Uterus (tissue), 4 donors: Measurements from ENCODE around the gene DOCK4. TPM values are rescaled to one million over a fixed set of nuclear protein-coding genes. Genes with fewer than 3 reads are reported as not detected.

ENCODE experiments used
- DNase-seq, 2 donors: peaks; one replicate each; pipeline ENCODE4 v3.0.0-alpha.2; 2019 to 2020
- H3K27ac ChIP-seq, 2 donors: fragments of 200-600 bp; sonication (generic); 1 replicate in 1 of 2; 2 replicates in 1 of 2; pipeline ENCODE4 v1.5.1; 2016 to 2018
- H3K27me3 ChIP-seq, 2 donors: fragments of 200-600 bp; sonication (generic); one replicate each; pipeline ENCODE4 v1.5.1; 2018 to 2019; ENCODE audit warnings: control low read depth in 1 of 2
- H3K36me3 ChIP-seq, 2 donors: fragments of 200-600 bp; sonication (generic); one replicate each; pipeline ENCODE4 v1.5.1; 2019; ENCODE audit warnings: control low read depth in 1 of 2
- H3K4me1 ChIP-seq, 2 donors: fragments of 200-600 bp; sonication (generic); one replicate each; pipeline ENCODE4 v1.5.1; 2018 to 2019; ENCODE audit warnings: control low read depth in 1 of 2
- H3K4me3 ChIP-seq, 2 donors: fragments of 200-600 bp; sonication (generic); 1 replicate in 1 of 2; 2 replicates in 1 of 2; pipeline ENCODE4 v1.5.1; 2018 to 2019; ENCODE audit warnings: mild to moderate bottlenecking in 1 of 2
- H3K9me3 ChIP-seq, 2 donors: fragments of 200-600 bp; sonication (generic); one replicate each; pipeline ENCODE4 v1.5.1; 2019; ENCODE audit warnings: control low read depth in 1 of 2
- POLR2A ChIP-seq, 2 donors: fragments of 450-650 bp; IDR thresholded peaks; one replicate each; pipeline ENCODE4 v1.6.1; 2016; ENCODE audit warnings: antibody characterized with exemption in 2 of 2, mild to moderate bottlenecking in 1 of 2, moderate library complexity in 1 of 2
- intact Hi-C: fragments of 100-400 bp; cut with DNase I; formaldehyde crosslinking; loops from one replicate; pipeline ENCODE4 v1.15.1; 2023; ENCODE audit warnings: low total_unique reads
- total RNA-seq, 4 donors: library from RNA; depleted of rRNA in 3 of 4; stranded (reverse); fragments of >200 nt in 3 of 4; gene quantifications; one replicate each; pipeline versions ENCODE4 v1.1.0 to v1.2.4, GENCODE V29; 2014 to 2023
- TF ChIP-seq, protein P1 (sequence below), 4 experiments: fragments of 200-600 bp in 2 of 4; fragments of 450-650 bp in 2 of 4; sonication (generic) in 2 of 4; IDR thresholded peaks; one replicate each; pipeline ENCODE4 v1.5.1; 2016 to 2019; ENCODE audit warnings: antibody characterized with exemption in 4 of 4, mild to moderate bottlenecking in 2 of 4, moderate library complexity in 1 of 4
- donor health status: DM: yes; HTN: yes; CAD: no.

DOCK4 gene
- total RNA-seq, 4 donors from 2014 or later, result 48.8 to 217 (median 72.3) TPM

DNA sequence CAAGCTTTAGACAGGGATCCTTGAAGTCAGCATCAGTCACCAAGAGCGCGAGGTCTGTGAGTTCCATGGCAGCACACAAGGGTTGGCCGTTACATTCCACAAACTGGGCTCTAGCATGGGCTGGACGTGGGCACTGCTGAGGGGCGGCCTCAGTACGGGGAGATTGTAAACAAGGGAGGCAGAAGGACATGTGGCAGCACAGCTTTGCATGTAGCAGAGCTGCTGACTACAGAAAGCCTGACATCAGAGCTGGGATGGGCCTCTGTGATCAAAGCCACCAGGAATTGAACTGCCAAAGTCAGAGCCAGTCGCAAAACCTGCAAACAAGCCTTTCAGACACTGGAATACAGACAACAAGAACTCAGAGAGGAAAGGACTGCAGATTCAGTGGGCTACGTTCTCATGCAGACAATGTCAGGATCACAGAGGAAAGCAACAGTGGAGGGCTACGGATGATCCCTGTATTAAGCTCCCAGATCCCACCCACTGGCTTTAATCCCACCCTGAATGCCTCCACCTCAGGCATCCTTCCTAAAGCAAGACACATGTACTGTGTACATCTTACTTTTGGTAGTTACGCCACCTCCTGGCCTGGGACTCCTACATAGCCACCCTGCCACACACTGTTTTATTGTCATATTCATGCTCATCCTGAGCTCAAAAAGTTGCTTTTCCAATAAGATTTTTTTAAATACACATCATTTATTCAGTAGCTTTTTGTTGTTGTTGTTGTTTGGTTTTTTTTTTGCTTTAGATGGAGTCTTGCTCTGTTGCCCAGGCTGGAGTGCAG is 352.8 kb downstream of the DOCK4 start:
- Histone ChIP-seq H3K4me3 (no peak overlapping the region), H3K4me1 (no peaks in the 10 kb centered on the region), H3K27ac (no peak overlapping the region), H3K9me3 (peaks cover 0 to under 1% of the 10 kb centered on the region in 2 donors), H3K27me3 (no peaks in the 10 kb centered on the region), H3K36me3 (no peaks in the 10 kb centered on the region)
- intact Hi-C loops, result no loop called here
- no peak for DNase-seq
- TF ChIP-seq, protein P1, sequence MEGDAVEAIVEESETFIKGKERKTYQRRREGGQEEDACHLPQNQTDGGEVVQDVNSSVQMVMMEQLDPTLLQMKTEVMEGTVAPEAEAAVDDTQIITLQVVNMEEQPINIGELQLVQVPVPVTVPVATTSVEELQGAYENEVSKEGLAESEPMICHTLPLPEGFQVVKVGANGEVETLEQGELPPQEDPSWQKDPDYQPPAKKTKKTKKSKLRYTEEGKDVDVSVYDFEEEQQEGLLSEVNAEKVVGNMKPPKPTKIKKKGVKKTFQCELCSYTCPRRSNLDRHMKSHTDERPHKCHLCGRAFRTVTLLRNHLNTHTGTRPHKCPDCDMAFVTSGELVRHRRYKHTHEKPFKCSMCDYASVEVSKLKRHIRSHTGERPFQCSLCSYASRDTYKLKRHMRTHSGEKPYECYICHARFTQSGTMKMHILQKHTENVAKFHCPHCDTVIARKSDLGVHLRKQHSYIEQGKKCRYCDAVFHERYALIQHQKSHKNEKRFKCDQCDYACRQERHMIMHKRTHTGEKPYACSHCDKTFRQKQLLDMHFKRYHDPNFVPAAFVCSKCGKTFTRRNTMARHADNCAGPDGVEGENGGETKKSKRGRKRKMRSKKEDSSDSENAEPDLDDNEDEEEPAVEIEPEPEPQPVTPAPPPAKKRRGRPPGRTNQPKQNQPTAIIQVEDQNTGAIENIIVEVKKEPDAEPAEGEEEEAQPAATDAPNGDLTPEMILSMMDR (IDR thresholded peaks at IDR 0.05), result no peak
- TF ChIP-seq POLR2A (IDR thresholded peaks at IDR 0.05), result no peak

DNA sequence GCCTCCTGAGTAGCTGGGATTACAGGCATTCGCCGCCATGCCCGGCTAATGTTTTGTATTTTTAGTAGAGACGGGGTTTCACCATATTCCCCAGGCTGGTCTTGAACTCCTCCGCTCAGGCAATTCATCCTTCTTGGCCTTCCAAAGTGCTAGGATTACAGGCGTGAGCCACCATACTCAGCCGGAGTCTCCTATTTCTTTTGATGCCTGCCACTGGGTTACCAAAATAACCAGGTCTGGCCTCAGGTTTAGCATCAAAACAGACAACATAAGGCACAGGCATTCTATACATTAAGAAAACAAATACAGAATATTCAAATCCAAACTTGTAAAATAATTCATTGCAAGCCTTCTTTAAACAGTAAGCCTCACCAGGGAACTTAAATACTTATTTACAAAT is 354.1 kb downstream of the DOCK4 start:
- TF ChIP-seq, protein P1 (IDR thresholded peaks at IDR 0.05), result no peak
- no peak for TF ChIP-seq POLR2A (IDR thresholded peaks at IDR 0.05)
- Histone ChIP-seq H3K4me1 (no peaks in the 10 kb centered on the region), H3K27ac (no peak overlapping the region), H3K4me3 (no peak overlapping the region), H3K36me3 (no peaks in the 10 kb centered on the region), H3K9me3 (peaks cover 0 to 3% of the 10 kb centered on the region in 2 donors), H3K27me3 (no peaks in the 10 kb centered on the region)
- no peak for DNase-seq
- intact Hi-C loops, result no loop called here

DNA sequence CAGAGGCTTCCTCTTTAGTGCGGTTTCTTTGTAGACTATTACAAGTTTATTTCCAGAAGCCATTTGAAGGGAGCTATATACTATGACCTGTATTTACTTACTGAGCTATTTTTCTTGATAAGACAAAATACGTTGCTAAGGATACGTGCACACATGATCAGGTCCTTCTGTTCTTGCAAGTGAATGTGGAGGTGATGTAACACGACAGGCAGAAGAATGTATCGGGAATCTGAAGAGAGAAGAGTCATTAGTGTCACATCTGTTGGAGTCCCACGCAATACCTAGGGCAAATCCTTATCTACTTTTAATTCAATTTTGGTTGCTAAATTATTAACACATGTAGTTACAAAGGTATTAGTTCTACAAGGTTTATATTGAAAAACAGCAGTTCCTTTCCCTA is 359.3 kb downstream of the DOCK4 start:
- no peak for DNase-seq
- no peak overlapping the region for H3K4me3 ChIP-seq
- H3K27ac ChIP-seq, result no peak overlapping the region
- TF ChIP-seq POLR2A (IDR thresholded peaks at IDR 0.05), result no peak
- TF ChIP-seq, protein P1 (IDR thresholded peaks at IDR 0.05), result no peak
- H3K36me3 ChIP-seq, result no peaks in the 10 kb centered on the region
- intact Hi-C loops, result no loop called here
- H3K9me3 ChIP-seq, result peaks cover 0 to 3% of the 10 kb centered on the region in 2 donors
- no peaks in the 10 kb centered on the region for H3K4me1 ChIP-seq
- H3K27me3 ChIP-seq, result no peaks in the 10 kb centered on the region

DNA sequence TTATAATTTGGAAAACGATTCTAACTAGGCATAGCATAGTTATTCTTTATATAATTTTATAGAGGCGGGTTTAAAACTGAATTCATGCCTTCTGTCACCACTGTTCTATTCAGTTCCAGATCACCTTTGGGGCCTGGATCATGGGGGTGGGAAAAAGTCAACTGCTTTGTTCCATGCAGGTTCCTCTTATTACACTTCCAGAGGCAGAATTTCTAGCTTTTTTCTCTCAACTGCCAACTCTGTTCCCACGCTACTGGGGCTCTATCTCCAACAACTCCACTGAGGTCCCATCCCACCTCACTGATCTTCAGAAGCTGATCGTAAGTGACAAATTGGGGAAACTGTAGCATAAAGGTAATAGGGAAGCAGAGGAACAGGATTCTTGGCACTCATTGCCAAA is 360.3 kb downstream of the DOCK4 start:
- Histone ChIP-seq H3K4me1 (no peaks in the 10 kb centered on the region), H3K36me3 (no peaks in the 10 kb centered on the region), H3K27me3 (no peaks in the 10 kb centered on the region), H3K4me3 (no peak overlapping the region), H3K27ac (no peak overlapping the region), H3K9me3 (peaks cover 0 to 3% of the 10 kb centered on the region in 2 donors)
- TF ChIP-seq, protein P1 (IDR thresholded peaks at IDR 0.05), result no peak
- intact Hi-C loops, result no loop called here
- no peak for DNase-seq

DNA sequence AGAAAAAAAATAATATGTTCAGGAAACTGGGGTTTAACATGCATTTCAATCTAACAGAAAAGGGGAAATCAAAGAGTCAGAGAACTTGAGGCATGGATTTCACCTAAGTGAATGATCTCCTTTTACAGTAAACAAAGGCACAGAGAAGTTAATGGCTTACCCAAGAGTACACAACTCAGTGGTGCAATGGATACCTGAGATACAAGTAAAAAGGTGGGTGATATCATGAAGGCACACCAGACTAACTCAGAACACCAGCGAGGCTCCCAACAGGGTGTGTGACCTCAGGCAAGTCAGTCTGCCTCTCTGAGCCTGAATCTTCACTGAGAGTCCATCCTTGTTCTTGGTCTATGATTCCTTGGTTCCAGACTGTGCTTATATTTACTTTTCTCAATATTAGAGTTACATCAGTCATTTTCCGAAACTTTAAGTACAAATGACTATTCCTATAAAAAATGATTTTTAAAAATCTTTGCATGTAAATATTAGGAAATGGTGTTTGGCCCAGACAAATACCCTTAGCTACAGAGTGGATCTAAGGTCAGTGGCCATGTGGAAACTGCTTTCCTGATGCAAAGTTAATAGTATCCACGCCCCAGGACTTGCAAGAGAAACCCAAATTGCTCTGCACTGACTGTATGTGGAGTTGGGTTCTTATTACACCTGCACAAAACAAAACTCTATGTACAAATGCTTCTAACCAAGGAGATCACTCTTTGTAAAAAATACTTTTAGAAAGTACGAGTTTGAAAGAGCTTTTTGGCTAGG is 361.1 kb downstream of the DOCK4 start:
- TF ChIP-seq POLR2A (IDR thresholded peaks at IDR 0.05), result no peak
- TF ChIP-seq, protein P1 (IDR thresholded peaks at IDR 0.05), result no peak
- Histone ChIP-seq H3K4me3 (no peak overlapping the region), H3K36me3 (no peaks in the 10 kb centered on the region), H3K27me3 (no peaks in the 10 kb centered on the region), H3K4me1 (no peaks in the 10 kb centered on the region), H3K27ac (no peak overlapping the region), H3K9me3 (peaks cover 0 to 3% of the 10 kb centered on the region in 2 donors)
- intact Hi-C loops, result no loop called here
- DNase-seq, result no peak
